ENCODE data around the gene MORN1.

Gene MORN1

GRCh38 chr1:2272686-2273400 is 118.5 kb downstream of the MORN1 start:
- DNase-seq (ENCODE audit: low spot score), result no peak

- DNase-seq (ENCODE audit: low spot score), result no peak
Observed at GRCh38 chr1:2271841-2272655, 119.3 kb downstream of the MORN1 start.
